ENCODE data around the gene IGFBP2.

Gene IGFBP2

GRCh38 chr2:216644842-216645635 is 11.8 kb downstream of the IGFBP2 start:
- Histone ChIP-seq H3K4me2 (ENCODE audit: low read length) (no peak overlapping the region), H3K27me3 (ENCODE audit: low read depth, low read length) (no peaks in the 10 kb centered on the region), H3K4me1 (ENCODE audit: low read length) (no peaks in the 10 kb centered on the region), H3K9ac (ENCODE audit: low read length) (no peak overlapping the region), H3K79me2 (ENCODE audit: low read length) (no peaks in the 10 kb centered on the region), H3K4me3 (ENCODE audit: low read length) (no peak overlapping the region), H2AFZ (ENCODE audit: low read depth, low read length) (no peak overlapping the region), H4K20me1 (ENCODE audit: insufficient read depth, low read length) (no peaks in the 10 kb centered on the region), H3K9me3 (ENCODE audit: insufficient read depth, low read length) (no peaks in the 10 kb centered on the region), H3K27ac (ENCODE audit: low read length) (no peak overlapping the region), H3K36me3 (replicated peaks; ENCODE audit: low read depth, low read length) (no peaks in the 10 kb centered on the region)
- no peak for TF ChIP-seq EZH2phosphoT487 (IDR thresholded peaks at IDR 0.05; ENCODE audit: low read depth)

GRCh38 chr2:216645636-216645950 is 12.4 kb downstream of the IGFBP2 start:
- TF ChIP-seq CTCF (IDR thresholded peaks at IDR 0.05; ENCODE audit: low read depth, low read length) (no peak), EZH2phosphoT487 (IDR thresholded peaks at IDR 0.05; ENCODE audit: low read depth) (no peak)
- H3K4me2 ChIP-seq (ENCODE audit: low read length), result no peak overlapping the region
- no peak overlapping the region for H3K9ac ChIP-seq (ENCODE audit: low read length)
- H3K9me3 ChIP-seq (ENCODE audit: insufficient read depth, low read length), result no peaks in the 10 kb centered on the region
- no peaks in the 10 kb centered on the region for H3K27me3 ChIP-seq (ENCODE audit: low read depth, low read length)
- H2AFZ ChIP-seq (ENCODE audit: low read depth, low read length), result no peak overlapping the region
- no peak overlapping the region for H3K4me3 ChIP-seq (ENCODE audit: low read length)
- H3K27ac ChIP-seq (ENCODE audit: low read length), result no peak overlapping the region
- H3K36me3 ChIP-seq (replicated peaks; ENCODE audit: low read depth, low read length), result no peaks in the 10 kb centered on the region
- no peaks in the 10 kb centered on the region for H4K20me1 ChIP-seq (ENCODE audit: insufficient read depth, low read length)
- no peaks in the 10 kb centered on the region for H3K79me2 ChIP-seq (ENCODE audit: low read length)
- H3K4me1 ChIP-seq (ENCODE audit: low read length), result no peaks in the 10 kb centered on the region

- H3K27me3 ChIP-seq (ENCODE audit: low read depth, low read length), result no peaks in the 10 kb centered on the region
- H2AFZ ChIP-seq (ENCODE audit: low read depth, low read length), result no peak overlapping the region
- no peaks in the 10 kb centered on the region for H3K4me1 ChIP-seq (ENCODE audit: low read length)
- no peaks in the 10 kb centered on the region for H3K79me2 ChIP-seq (ENCODE audit: low read length)
- H3K4me2 ChIP-seq (ENCODE audit: low read length), result no peak overlapping the region
- no peaks in the 10 kb centered on the region for H3K9me3 ChIP-seq (ENCODE audit: insufficient read depth, low read length)
- no peaks in the 10 kb centered on the region for H3K36me3 ChIP-seq (replicated peaks; ENCODE audit: low read depth, low read length)
- no peak overlapping the region for H3K27ac ChIP-seq (ENCODE audit: low read length)
- H3K4me3 ChIP-seq (ENCODE audit: low read length), result no peak overlapping the region
- no peaks in the 10 kb centered on the region for H4K20me1 ChIP-seq (ENCODE audit: insufficient read depth, low read length)
- TF ChIP-seq EZH2phosphoT487 (IDR thresholded peaks at IDR 0.05; ENCODE audit: low read depth) (no peak), CTCF (IDR thresholded peaks at IDR 0.05; ENCODE audit: low read depth, low read length) (no peak)
- no peak overlapping the region for H3K9ac ChIP-seq (ENCODE audit: low read length)
Measured at GRCh38 chr2:216646116-216646515, 12.9 kb downstream of the IGFBP2 start.

- no peaks in the 10 kb centered on the region for H3K79me2 ChIP-seq (ENCODE audit: low read length)
- H3K4me2 ChIP-seq (ENCODE audit: low read length), result no peak overlapping the region
- H3K4me3 ChIP-seq (ENCODE audit: low read length), result no peak overlapping the region
- no peaks in the 10 kb centered on the region for H3K36me3 ChIP-seq (replicated peaks; ENCODE audit: low read depth, low read length)
- H3K9ac ChIP-seq (ENCODE audit: low read length), result no peak overlapping the region
- no peaks in the 10 kb centered on the region for H3K9me3 ChIP-seq (ENCODE audit: insufficient read depth, low read length)
- no peaks in the 10 kb centered on the region for H3K4me1 ChIP-seq (ENCODE audit: low read length)
- no peak overlapping the region for H3K27ac ChIP-seq (ENCODE audit: low read length)
- H2AFZ ChIP-seq (ENCODE audit: low read depth, low read length), result no peak overlapping the region
- H4K20me1 ChIP-seq (ENCODE audit: insufficient read depth, low read length), result no peaks in the 10 kb centered on the region
- peaks cover 4% of the 10 kb centered on the region; the same call in 1 of the 2 replicates for H3K27me3 ChIP-seq (ENCODE audit: low read depth, low read length)
- no peak for TF ChIP-seq EZH2phosphoT487 (IDR thresholded peaks at IDR 0.05; ENCODE audit: low read depth)
- TF ChIP-seq CTCF (IDR thresholded peaks at IDR 0.05; ENCODE audit: low read depth, low read length), result no peak
Measured at GRCh38 chr2:216648105-216648504, 14.9 kb downstream of the IGFBP2 start.
